Right ventricle myocardium inferior (tissue), 1 donor: ENCODE measurements around the gene CLEC16A. TPM values are rescaled to one million over a fixed set of nuclear protein-coding genes. Genes with fewer than 3 reads are reported as not detected.
A peak's percentile ranks its signal among the peaks of the same experiment; 100 is the strongest.

Source experiments
- ATAC-seq: fragments of 200-7000 bp; cut with Tn5 transposase; one replicate; pipeline ENCODE4 v1.9.1; 2020; ENCODE audit warnings: mild to moderate bottlenecking, moderate library complexity
- DNase-seq: peaks from one replicate; pipeline ENCODE4 v3.0.0; 2021; ENCODE audit errors: missing footprints
- intact Hi-C: fragments of 100-400 bp; cut with DNase I; formaldehyde crosslinking; loops from one replicate; pipeline ENCODE4 v1.11.0; 2022
- total RNA-seq: library from RNA; stranded (reverse); fragmentation: NEBNext Ultra II Directional; extraction: Animal tissue kit (Norgen Biotek cat#: 25700); gene quantifications from one replicate; pipeline ENCODE4 v1.2.1, GENCODE V29; 2021
- donor health status: DM: no; HTN: yes; CAD: no; lungs with severe emphysema.

CLEC16A gene
- total RNA-seq, 1 donor from 2014 or later = 23.0 TPM

- no peak for DNase-seq
- intact Hi-C loops = no loop called here
- no peak for ATAC-seq
Observed at GRCh38 chr16:10999300-10999699, 54.9 kb downstream of the CLEC16A start.

- DNase-seq (no peak), ATAC-seq (no peak)
- intact Hi-C loops = no loop called here
Observed at GRCh38 chr16:11001611-11002010, 57.2 kb downstream of the CLEC16A start.

GRCh38 chr16:11003141-11003540 lies 58.8 kb downstream of the CLEC16A start:
- DNase-seq (no peak), ATAC-seq (no peak)
- intact Hi-C loops = no loop called here

GRCh38 chr16:11004351-11004750 lies 60.0 kb downstream of the CLEC16A start:
- intact Hi-C loops = no loop called here
- no peak for DNase-seq
- no peak for ATAC-seq

- no peak for ATAC-seq
- intact Hi-C loops = no loop called here
- DNase-seq = no peak
Observed at GRCh38 chr16:11004973-11005610, 60.7 kb downstream of the CLEC16A start.

- ATAC-seq (no peak), DNase-seq (no peak)
- intact Hi-C loops = no loop called here
Observed at GRCh38 chr16:11005611-11005975, 61.2 kb downstream of the CLEC16A start.

- intact Hi-C loops = no loop called here
- DNase-seq (no peak), ATAC-seq (no peak)
Observed at GRCh38 chr16:11006656-11007055, 62.3 kb downstream of the CLEC16A start.

- ATAC-seq = no peak
- DNase-seq = no peak
- intact Hi-C loops = no loop called here
Observed at GRCh38 chr16:11007714-11008280, 63.4 kb downstream of the CLEC16A start.

GRCh38 chr16:11009027-11009755 lies 64.8 kb downstream of the CLEC16A start:
- ATAC-seq = no peak
- intact Hi-C loops = no loop called here
- DNase-seq = no peak

GRCh38 chr16:11010575-11011221 lies 66.3 kb downstream of the CLEC16A start:
- intact Hi-C loops = no loop called here
- DNase-seq (peak; percentile 77), ATAC-seq (peak; percentile 90)

- DNase-seq = no peak
- ATAC-seq = peak; percentile 51
- intact Hi-C loops = no loop called here
Observed at GRCh38 chr16:11011326-11011725, 67.0 kb downstream of the CLEC16A start.

GRCh38 chr16:11012841-11013240 lies 68.5 kb downstream of the CLEC16A start:
- ATAC-seq = no peak
- no peak for DNase-seq
- intact Hi-C loops = no loop called here

- intact Hi-C loops = no loop called here
- ATAC-seq (no peak), DNase-seq (no peak)
Observed at GRCh38 chr16:11014136-11014535, 69.8 kb downstream of the CLEC16A start.

- ATAC-seq = no peak
- no peak for DNase-seq
- intact Hi-C loops = no loop called here
Observed at GRCh38 chr16:11015076-11015475, 70.7 kb downstream of the CLEC16A start.

- no peak for ATAC-seq
- intact Hi-C loops = no loop called here
- no peak for DNase-seq
Observed at GRCh38 chr16:11015607-11016006, 71.2 kb downstream of the CLEC16A start.

- ATAC-seq (no peak), DNase-seq (no peak)
- intact Hi-C loops = no loop called here
Observed at GRCh38 chr16:11016524-11016988, 72.2 kb downstream of the CLEC16A start.

- DNase-seq (no peak), ATAC-seq (peak; percentile 48)
- intact Hi-C loops = no loop called here
Observed at GRCh38 chr16:11016993-11017392, 72.6 kb downstream of the CLEC16A start.

GRCh38 chr16:11017499-11017898 lies 73.1 kb downstream of the CLEC16A start:
- intact Hi-C loops = no loop called here
- DNase-seq (no peak), ATAC-seq (no peak)

GRCh38 chr16:11020388-11020787 lies 76.0 kb downstream of the CLEC16A start:
- no peak for DNase-seq
- no peak for ATAC-seq
- intact Hi-C loops = no loop called here
